ENCODE measurements around the gene RNF121. TPM values are rescaled to one million over a fixed set of nuclear protein-coding genes. Genes with fewer than 3 reads are reported as not detected.

Gene RNF121
- total RNA-seq, 4 donors from 2014 or later: 13.1 to 25.8 (median 21.5) TPM

GRCh38 chr11:72039856-72040401, 111.1 kb downstream of the RNF121 start:
- Histone ChIP-seq H3K27ac (peak overlapping the region; percentile 95 to 97 (median 96)), H3K36me3 (peaks cover 0 to 9% of the 10 kb centered on the region in 2 donors), H3K4me1 (peaks cover 26 to 82% (median 47%) of the 10 kb centered on the region in 3 donors), H3K9me3 (no peaks in the 10 kb centered on the region), H3K27me3 (no peaks in the 10 kb centered on the region), H3K4me3 (peak overlapping the region; percentile 64 to 72)
- 0% methylated on average over 2 to 3 of the region's 6 CpGs for WGBS, 2 donors (ENCODE audit: low coverage in 1 of 2)
- no peak for ATAC-seq
- no peak for TF ChIP-seq POLR2AphosphoS5 (IDR thresholded peaks at IDR 0.05)
- no peak for TF ChIP-seq POLR2A (IDR thresholded peaks at IDR 0.05)
- TF ChIP-seq CTCF (IDR thresholded peaks at IDR 0.05): no peak
- TF ChIP-seq EP300 (IDR thresholded peaks at IDR 0.05): no peak

GRCh38 chr11:72040491-72041363, 111.9 kb downstream of the RNF121 start:
- no peaks in the 10 kb centered on the region for H3K27me3 ChIP-seq
- peaks cover 0 to 1% of the 10 kb centered on the region in 2 donors for H3K36me3 ChIP-seq
- no peaks in the 10 kb centered on the region for H3K9me3 ChIP-seq
- peaks cover 25 to 81% (median 44%) of the 10 kb centered on the region in 3 donors for H3K4me1 ChIP-seq
- peak; percentile 12 to 30 for TF ChIP-seq POLR2A (IDR thresholded peaks at IDR 0.05)
- TF ChIP-seq CTCF (IDR thresholded peaks at IDR 0.05): no peak
- TF ChIP-seq POLR2AphosphoS5 (IDR thresholded peaks at IDR 0.05): peak; percentile 91
- peak; percentile 89 for ATAC-seq
- 0 to 3% methylated on average over 6 to 10 of the region's 23 CpGs for WGBS, 2 donors (ENCODE audit: low coverage in 1 of 2)
- H3K4me3 ChIP-seq: peak overlapping the region; percentile 64 to 72
- H3K27ac ChIP-seq: peak overlapping the region; percentile 95 to 97 (median 96)

- Histone ChIP-seq H3K4me1 (peaks cover 17 to 79% (median 36%) of the 10 kb centered on the region in 3 donors), H3K27me3 (no peaks in the 10 kb centered on the region), H3K27ac (peak overlapping the region; percentile 95 to 97 (median 96)), H3K9me3 (no peaks in the 10 kb centered on the region), H3K36me3 (no peaks in the 10 kb centered on the region), H3K4me3 (peak overlapping the region; percentile 64 to 72)
- WGBS, 2 donors (ENCODE audit: low coverage in 1 of 2): 0% methylated on average over 1 to 9 of the region's 23 CpGs
- TF ChIP-seq POLR2A (IDR thresholded peaks at IDR 0.05) (peak; percentile 64 to 66), CTCF (IDR thresholded peaks at IDR 0.05) (no peak), EP300 (IDR thresholded peaks at IDR 0.05) (no peak), POLR2AphosphoS5 (IDR thresholded peaks at IDR 0.05) (peak; percentile 83)
- peak; percentile 70 for ATAC-seq
These were observed 112.7 kb downstream of the RNF121 start for GRCh38 chr11:72041364-72042063.

GRCh38 chr11:72042064-72042745, 113.4 kb downstream of the RNF121 start:
- Histone ChIP-seq H3K36me3 (no peaks in the 10 kb centered on the region), H3K4me3 (peak overlapping the region; percentile 64 to 72), H3K9me3 (no peaks in the 10 kb centered on the region), H3K4me1 (peaks cover 13 to 72% (median 29%) of the 10 kb centered on the region in 3 donors), H3K27ac (peak overlapping the region; percentile 95 to 97 (median 96)), H3K27me3 (no peaks in the 10 kb centered on the region)
- TF ChIP-seq POLR2A (IDR thresholded peaks at IDR 0.05) (no peak), POLR2AphosphoS5 (IDR thresholded peaks at IDR 0.05) (no peak), EP300 (IDR thresholded peaks at IDR 0.05) (no peak), CTCF (IDR thresholded peaks at IDR 0.05) (no peak)
- ATAC-seq: no peak
- 19 to 22% methylated on average over 2 to 3 of the region's 5 CpGs for WGBS, 2 donors (ENCODE audit: low coverage in 1 of 2)
